BLaER1 treated with 17β-estradiol and CSF1 and Interleukin-3, amounts not matched to agents 10 nM and 100 nM (cell line): Measurements from ENCODE around the gene SERPINA4.
A peak's percentile ranks its signal among the peaks of the same experiment; 100 is the strongest.

Source experiments
- H3K27ac ChIP-seq, 11 experiments: shearing (Covaris generic); formaldehyde crosslinking; 2 replicates each; pipeline ENCODE4 v1.8.1; 2022
- H3K27me3 ChIP-seq, 11 experiments: shearing (Covaris generic); formaldehyde crosslinking; 2 replicates each; pipeline ENCODE4 v1.8.1; 2022
- H3K36me3 ChIP-seq, 11 experiments: shearing (Covaris generic); formaldehyde crosslinking; 2 replicates each; pipeline ENCODE4 v1.8.1; 2022
- H3K4me1 ChIP-seq, 10 experiments: shearing (Covaris generic); formaldehyde crosslinking; 2 replicates each; pipeline ENCODE4 v1.8.1; 2022
- H3K4me2 ChIP-seq, 11 experiments: shearing (Covaris generic); formaldehyde crosslinking; 2 replicates each; pipeline ENCODE4 v1.8.1; 2022
- H3K4me3 ChIP-seq, 10 experiments: shearing (Covaris generic); formaldehyde crosslinking; 2 replicates each; pipeline ENCODE4 v1.8.1; 2022
- H3K9ac ChIP-seq, 11 experiments: shearing (Covaris generic); formaldehyde crosslinking; 2 replicates each; pipeline ENCODE4 v1.8.1; 2022
- H3K9me3 ChIP-seq, 11 experiments: shearing (Covaris generic); formaldehyde crosslinking; replicated peaks in 1 of 11; 2 replicates each; pipeline ENCODE4 v1.8.1; 2022
- H4K20me1 ChIP-seq, 11 experiments: shearing (Covaris generic); formaldehyde crosslinking; 2 replicates each; pipeline ENCODE4 v1.8.1; 2022
- Cebpa-rat ChIP-seq, 11 experiments: shearing (Covaris generic); IDR thresholded peaks; 2 replicates each; pipeline ENCODE4 v1.8.1; 2022

SERPINA4 gene

DNA sequence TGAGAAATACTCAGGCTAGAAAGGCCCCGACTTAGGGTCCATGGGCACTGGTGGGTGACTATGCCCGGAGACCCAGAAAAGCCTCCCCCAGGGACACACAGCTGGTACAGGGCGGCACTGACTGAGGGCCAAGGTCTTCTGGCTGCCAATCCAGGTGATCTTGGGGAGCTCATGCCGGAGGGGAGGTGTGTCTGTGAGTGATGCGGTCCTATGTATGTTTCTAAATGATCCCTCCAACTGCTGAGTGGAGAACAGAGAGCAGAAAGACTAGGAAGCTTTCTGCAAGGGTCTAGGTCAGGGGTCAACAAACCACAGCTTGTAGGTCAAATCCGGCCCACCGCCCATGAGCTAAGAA is 391 bp downstream of the SERPINA4 start:
- Histone ChIP-seq H3K4me2 (peak overlapping the region in 1 of 11 experiments; percentile 12; a peak in 1 of 22 replicates), H3K4me3 (no peak overlapping the region), H3K9ac (no peak overlapping the region), H3K4me1 (peaks cover 0 to 6% (median 0%) of the 10 kb centered on the region in 10 experiments; a peak in 3 of 20 replicates), H4K20me1 (no peaks in the 10 kb centered on the region), H3K27ac (no peak overlapping the region), H3K9me3 (peaks cover 3 to 14% (median 11%) of the 10 kb centered on the region in 11 experiments; a peak in 17 of 22 replicates), H3K36me3 (no peaks in the 10 kb centered on the region), H3K27me3 (no peaks in the 10 kb centered on the region)
- no peak for TF ChIP-seq Cebpa-rat (IDR thresholded peaks at IDR 0.05)

DNA sequence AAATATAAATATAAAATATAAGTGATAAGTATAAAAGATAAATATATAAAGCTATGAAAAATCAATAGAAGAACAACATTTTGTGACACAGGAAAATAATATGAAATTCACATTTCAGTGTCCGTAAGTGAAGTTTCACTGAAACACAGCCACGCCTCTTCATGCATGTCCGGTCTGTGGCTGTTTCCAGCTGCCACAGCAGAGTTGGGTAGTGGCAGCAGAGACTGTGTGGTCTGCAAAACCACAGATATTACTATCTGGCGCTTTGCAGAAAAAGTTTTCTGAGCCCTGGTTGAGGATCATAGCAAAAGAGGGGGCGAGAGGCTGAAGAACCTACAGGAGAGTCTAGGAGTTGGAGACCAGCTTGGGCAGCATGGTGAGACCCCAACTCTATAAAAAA is 780 bp downstream of the SERPINA4 start:
- peaks cover 0 to 6% (median 0%) of the 10 kb centered on the region in 10 experiments; a peak in 3 of 20 replicates for H3K4me1 ChIP-seq
- no peaks in the 10 kb centered on the region for H3K36me3 ChIP-seq
- no peak overlapping the region for H3K4me3 ChIP-seq
- peaks cover 0 to 10% (median 7%) of the 10 kb centered on the region in 11 experiments; a peak in 14 of 22 replicates for H3K9me3 ChIP-seq
- H3K9ac ChIP-seq, result no peak overlapping the region
- TF ChIP-seq Cebpa-rat (IDR thresholded peaks at IDR 0.05), result no peak
- H3K27ac ChIP-seq, result no peak overlapping the region
- 0 out of 22 replicates have a peak overlapping the region, but pooled peaks of 2 of the 11 experiments have one; percentile 12 to 19 for H3K4me2 ChIP-seq
- H3K27me3 ChIP-seq, result no peaks in the 10 kb centered on the region
- no peaks in the 10 kb centered on the region for H4K20me1 ChIP-seq

DNA sequence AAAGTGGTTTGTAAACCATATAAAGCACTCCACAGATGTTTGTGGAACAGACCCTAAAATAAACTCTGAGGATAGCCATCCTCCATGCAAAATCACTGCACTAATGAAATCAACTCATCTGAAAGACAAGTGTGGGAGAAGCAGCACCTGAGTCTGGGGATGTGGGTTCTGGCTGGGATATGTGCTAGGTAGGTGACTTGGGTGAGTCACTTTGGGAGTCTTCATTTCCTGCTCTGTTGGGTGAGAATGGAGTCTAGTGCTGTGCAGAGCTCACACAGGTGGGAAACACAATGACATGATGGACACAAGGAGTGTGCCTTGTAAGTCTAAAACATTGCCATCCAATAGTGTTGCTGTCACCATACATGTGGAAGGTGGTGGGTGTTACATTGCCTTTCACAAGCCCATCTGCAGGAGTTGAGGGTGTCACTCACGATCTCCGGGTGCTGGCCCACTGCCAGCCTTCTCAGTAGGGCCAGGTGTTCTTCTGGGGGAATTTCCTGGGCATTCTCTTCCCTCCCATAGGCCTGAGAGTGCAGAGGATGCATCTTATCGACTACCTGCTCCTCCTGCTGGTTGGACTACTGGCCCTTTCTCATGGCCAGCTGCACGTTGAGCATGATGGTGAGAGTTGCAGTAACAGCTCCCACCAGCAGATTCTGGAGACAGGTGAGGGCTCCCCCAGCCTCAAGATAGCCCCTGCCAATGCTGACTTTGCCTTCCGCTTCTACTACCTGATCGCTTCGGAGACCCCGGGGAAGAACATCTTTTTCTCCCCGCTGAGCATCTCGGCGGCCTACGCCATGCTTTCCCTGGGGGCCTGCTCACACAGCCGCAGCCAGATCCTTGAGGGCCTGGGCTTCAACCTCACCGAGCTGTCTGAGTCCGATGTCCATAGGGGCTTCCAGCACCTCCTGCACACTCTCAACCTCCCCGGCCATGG is 2.0 kb downstream of the SERPINA4 start:
- H3K27ac ChIP-seq, result no peak overlapping the region
- H3K4me3 ChIP-seq, result no peak overlapping the region
- no peak for TF ChIP-seq Cebpa-rat (IDR thresholded peaks at IDR 0.05)
- no peaks in the 10 kb centered on the region for H3K27me3 ChIP-seq
- H3K36me3 ChIP-seq, result no peaks in the 10 kb centered on the region
- no peak overlapping the region for H3K9ac ChIP-seq
- no peaks in the 10 kb centered on the region for H4K20me1 ChIP-seq
- peaks cover 0 to 6% (median 0%) of the 10 kb centered on the region in 10 experiments; a peak in 3 of 20 replicates for H3K4me1 ChIP-seq
- no peaks in the 10 kb centered on the region for H3K9me3 ChIP-seq
- no peak overlapping the region for H3K4me2 ChIP-seq

DNA sequence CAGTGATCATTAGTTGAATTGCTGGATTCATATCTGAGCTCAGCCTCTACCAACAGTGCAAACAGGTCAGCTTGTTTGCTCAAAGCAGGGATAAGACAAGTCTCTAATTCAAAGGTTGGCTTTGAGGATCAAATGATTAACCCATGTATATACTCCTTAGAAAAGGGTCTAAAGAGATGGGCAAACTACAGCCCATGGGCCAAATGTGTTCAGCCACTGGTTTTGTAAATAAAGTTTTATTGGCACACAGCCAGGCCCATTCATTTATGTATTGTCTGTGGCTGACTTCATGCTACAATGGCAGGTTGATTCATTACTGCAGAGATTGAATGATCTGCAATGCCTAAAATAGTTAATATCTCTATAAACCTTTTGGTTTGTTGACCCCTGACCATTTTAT is 3.1 kb downstream of the SERPINA4 start:
- no peak overlapping the region for H3K4me3 ChIP-seq
- H3K4me1 ChIP-seq, result peaks cover 0 to 6% (median 0%) of the 10 kb centered on the region in 10 experiments; a peak in 3 of 20 replicates
- TF ChIP-seq Cebpa-rat (IDR thresholded peaks at IDR 0.05), result no peak
- H3K9ac ChIP-seq, result no peak overlapping the region
- H3K27ac ChIP-seq, result no peak overlapping the region
- H3K27me3 ChIP-seq, result no peaks in the 10 kb centered on the region
- no peaks in the 10 kb centered on the region for H3K9me3 ChIP-seq
- H3K36me3 ChIP-seq, result no peaks in the 10 kb centered on the region
- H4K20me1 ChIP-seq, result no peaks in the 10 kb centered on the region
- H3K4me2 ChIP-seq, result no peak overlapping the region

DNA sequence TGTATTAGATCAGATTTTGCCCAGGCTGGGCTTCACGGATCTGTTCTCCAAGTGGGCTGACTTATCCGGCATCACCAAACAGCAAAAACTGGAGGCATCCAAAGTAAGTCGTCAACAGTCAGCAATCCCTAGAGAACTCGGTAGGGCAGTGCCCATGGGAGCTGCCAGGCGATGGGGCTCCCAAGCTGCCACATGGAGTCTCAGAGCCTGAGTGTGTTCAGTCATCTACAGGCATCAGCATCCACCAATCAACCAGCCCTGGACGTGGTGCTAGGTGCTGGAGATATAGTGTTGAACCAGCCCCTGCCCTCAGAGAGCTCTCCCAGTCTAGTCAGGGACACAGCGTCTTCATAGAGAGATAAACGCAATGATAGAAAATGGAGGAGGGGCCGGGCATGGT is 6.9 kb downstream of the SERPINA4 start:
- Histone ChIP-seq H3K4me3 (no peak overlapping the region), H3K36me3 (no peaks in the 10 kb centered on the region), H4K20me1 (no peaks in the 10 kb centered on the region), H3K4me2 (no peak overlapping the region), H3K9me3 (no peaks in the 10 kb centered on the region), H3K4me1 (peaks cover 0 to 12% (median 0%) of the 10 kb centered on the region in 10 experiments; a peak in 4 of 20 replicates), H3K27ac (no peak overlapping the region), H3K9ac (no peak overlapping the region), H3K27me3 (no peaks in the 10 kb centered on the region)
- TF ChIP-seq Cebpa-rat (IDR thresholded peaks at IDR 0.05), result no peak

DNA sequence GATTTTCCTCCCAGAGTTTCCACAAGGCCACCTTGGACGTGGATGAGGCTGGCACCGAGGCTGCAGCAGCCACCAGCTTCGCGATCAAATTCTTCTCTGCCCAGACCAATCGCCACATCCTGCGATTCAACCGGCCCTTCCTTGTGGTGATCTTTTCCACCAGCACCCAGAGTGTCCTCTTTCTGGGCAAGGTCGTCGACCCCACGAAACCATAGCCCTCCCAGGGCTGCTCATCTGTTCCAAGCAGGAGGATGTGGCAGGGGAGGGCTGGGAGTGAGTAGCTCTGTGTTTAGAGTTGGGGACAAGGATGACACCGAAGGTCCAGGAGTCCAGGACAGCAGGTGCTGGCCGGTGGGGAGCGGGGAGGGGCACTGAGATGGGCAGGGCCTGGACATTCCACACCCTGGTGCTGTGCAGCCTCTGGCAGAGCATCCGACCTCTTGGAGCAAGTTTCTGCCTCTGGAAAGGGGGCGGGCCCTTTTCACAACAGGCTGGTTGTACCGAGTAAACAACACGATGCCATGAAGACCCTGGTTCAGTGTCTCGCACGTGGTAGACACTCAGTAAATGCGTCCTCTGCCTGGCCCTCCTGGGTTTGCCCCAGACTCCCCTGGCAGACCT is 8.2 kb downstream of the SERPINA4 start:
- Histone ChIP-seq H3K4me3 (no peak overlapping the region), H3K9me3 (no peaks in the 10 kb centered on the region), H4K20me1 (no peaks in the 10 kb centered on the region), H3K27me3 (no peaks in the 10 kb centered on the region), H3K9ac (no peak overlapping the region), H3K4me1 (peaks cover 0 to 12% (median 0%) of the 10 kb centered on the region in 10 experiments; a peak in 4 of 20 replicates), H3K27ac (no peak overlapping the region), H3K36me3 (no peaks in the 10 kb centered on the region), H3K4me2 (no peak overlapping the region)
- no peak for TF ChIP-seq Cebpa-rat (IDR thresholded peaks at IDR 0.05)

DNA sequence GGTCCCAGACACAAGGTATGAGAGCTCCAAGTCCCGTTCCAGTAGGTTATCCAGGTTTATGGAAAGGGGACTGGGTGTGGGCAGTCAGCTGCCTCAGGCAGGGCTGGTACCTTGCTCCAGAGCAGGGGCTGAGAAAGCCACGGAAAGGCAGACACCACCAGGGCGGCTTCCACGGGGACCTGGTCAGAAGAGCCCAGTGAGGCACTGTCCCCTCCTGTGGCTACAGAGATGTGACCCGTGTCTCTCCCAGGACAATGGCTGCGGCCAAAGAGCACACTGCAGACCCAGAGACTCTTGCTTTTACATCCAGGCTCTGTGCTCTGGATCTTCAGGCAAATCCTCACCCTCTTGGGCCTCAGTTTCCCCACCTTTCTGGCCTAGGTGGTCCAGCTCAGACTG is 8.8 kb downstream of the SERPINA4 start:
- TF ChIP-seq Cebpa-rat (IDR thresholded peaks at IDR 0.05), result no peak
- no peaks in the 10 kb centered on the region for H4K20me1 ChIP-seq
- no peak overlapping the region for H3K27ac ChIP-seq
- no peaks in the 10 kb centered on the region for H3K36me3 ChIP-seq
- H3K4me2 ChIP-seq, result no peak overlapping the region
- H3K9me3 ChIP-seq, result no peaks in the 10 kb centered on the region
- peaks cover 0 to 12% (median 0%) of the 10 kb centered on the region in 10 experiments; a peak in 4 of 20 replicates for H3K4me1 ChIP-seq
- H3K27me3 ChIP-seq, result no peaks in the 10 kb centered on the region
- no peak overlapping the region for H3K4me3 ChIP-seq
- H3K9ac ChIP-seq, result no peak overlapping the region

DNA sequence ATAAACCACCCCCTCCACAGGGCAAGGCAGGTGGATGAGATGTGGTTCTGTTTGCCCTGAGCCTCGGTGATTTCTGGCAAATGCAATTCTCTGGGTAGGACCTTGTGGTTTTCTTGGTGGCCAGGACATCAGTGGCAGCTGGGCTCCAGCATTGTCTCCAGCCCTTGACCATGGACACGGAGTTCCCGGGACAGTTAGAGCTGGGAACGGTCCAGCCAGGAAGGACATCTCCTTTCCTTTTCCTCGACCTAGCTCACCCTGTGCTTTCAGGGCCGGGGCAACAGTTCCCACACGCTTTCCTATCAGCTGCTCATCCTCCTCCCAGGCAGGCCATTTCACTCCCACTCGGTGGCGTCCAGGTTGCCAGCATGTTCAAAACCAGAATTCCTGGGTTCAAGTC is 9.2 kb downstream of the SERPINA4 start:
- Histone ChIP-seq H3K4me3 (no peak overlapping the region), H3K27me3 (no peaks in the 10 kb centered on the region), H3K9me3 (no peaks in the 10 kb centered on the region), H3K4me2 (no peak overlapping the region), H3K27ac (no peak overlapping the region), H3K36me3 (no peaks in the 10 kb centered on the region), H4K20me1 (no peaks in the 10 kb centered on the region), H3K4me1 (peaks cover 0 to 12% (median 0%) of the 10 kb centered on the region in 10 experiments; a peak in 4 of 20 replicates), H3K9ac (no peak overlapping the region)
- TF ChIP-seq Cebpa-rat (IDR thresholded peaks at IDR 0.05), result no peak

DNA sequence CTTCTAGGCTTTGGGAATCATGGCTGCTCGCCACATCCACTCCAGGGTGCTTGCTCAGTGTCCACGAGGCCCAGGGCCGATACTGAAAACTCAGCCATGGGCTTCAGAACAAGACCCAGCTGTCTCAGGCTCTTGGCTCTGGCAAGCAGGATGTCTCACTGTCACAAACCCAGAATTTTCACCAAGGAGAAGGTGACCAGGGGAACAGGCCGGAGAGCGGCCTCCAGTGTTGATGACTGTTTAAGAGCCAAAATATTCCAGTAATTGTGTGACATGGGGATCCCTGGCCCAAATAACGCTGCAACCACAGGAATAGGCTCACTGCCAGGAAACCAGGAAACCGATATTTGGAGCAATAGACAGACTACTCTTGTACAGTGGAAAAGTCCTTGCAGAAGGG is 10.2 kb downstream of the SERPINA4 start:
- no peaks in the 10 kb centered on the region for H4K20me1 ChIP-seq

More for the DNA sequence above, 10.2 kb downstream of the SERPINA4 start:
- H3K4me2 ChIP-seq, result peak overlapping the region in 1 of 11 experiments; percentile 26; a peak in 2 of 22 replicates
- H3K36me3 ChIP-seq, result no peaks in the 10 kb centered on the region
- H3K27me3 ChIP-seq, result no peaks in the 10 kb centered on the region
- H3K4me1 ChIP-seq, result peaks cover 0 to 12% (median 0%) of the 10 kb centered on the region in 10 experiments; a peak in 4 of 20 replicates
- no peak for TF ChIP-seq Cebpa-rat (IDR thresholded peaks at IDR 0.05)
- no peak overlapping the region for H3K4me3 ChIP-seq
- H3K9me3 ChIP-seq, result no peaks in the 10 kb centered on the region
- no peak overlapping the region for H3K9ac ChIP-seq
- H3K27ac ChIP-seq, result no peak overlapping the region; a peak in 1 of 22 replicates
